HL-60 (cell line): ENCODE results near the gene LIX1L.

Experiments used
- DNase-seq, 2 experiments: peaks; one replicate each; pipeline ENCODE4 v3.0.0-alpha.2; 2010 to 2020; ENCODE audit warnings: low read depth in 1 of 2, low spot score in 1 of 2
- H3K27ac ChIP-seq: fragments of 250-450 bp; sonication (Bioruptor Pico); replicated peaks from 2 replicates; pipeline ENCODE4 v1.5.1; 2020; ENCODE audit warnings: mild to moderate bottlenecking, moderate library complexity
- H3K27me3 ChIP-seq: fragments of 250-450 bp; sonication (Bioruptor Pico); 2 replicates; pipeline ENCODE4 v1.5.1; 2021; ENCODE audit warnings: mild to moderate bottlenecking, moderate library complexity; ENCODE audit not compliant: insufficient read depth, poor library complexity, severe bottlenecking
- H3K4me3 ChIP-seq: replicated peaks from 2 replicates; pipeline ENCODE4 v1.5.1; 2011; ENCODE audit warnings: mild to moderate bottlenecking, control low read depth, low read length; ENCODE audit not compliant: insufficient read depth
- GABPA ChIP-seq: IDR thresholded peaks from 2 replicates; pipeline ENCODE4 v1.6.1; 2012; ENCODE audit warnings: low read depth
- POLR2AphosphoS5 ChIP-seq: IDR thresholded peaks from 2 replicates; pipeline ENCODE4 v1.6.1; 2012; ENCODE audit warnings: low read depth
- SPI1 ChIP-seq: IDR thresholded peaks from 2 replicates; pipeline ENCODE4 v1.6.1; 2012; ENCODE audit warnings: low read depth, mild to moderate bottlenecking, borderline replicate concordance
- TF ChIP-seq, protein P1 (sequence below): IDR thresholded peaks from 2 replicates; pipeline ENCODE4 v1.6.1; 2012; ENCODE audit warnings: low read depth; ENCODE audit not compliant: insufficient replicate concordance
- TF ChIP-seq, protein P2 (sequence below): IDR thresholded peaks from one replicate; pipeline ENCODE4 v1.5.1; 2011; ENCODE audit warnings: low read length, control low read depth, inconsistent platforms; ENCODE audit not compliant: insufficient read depth

Gene LIX1L

DNA sequence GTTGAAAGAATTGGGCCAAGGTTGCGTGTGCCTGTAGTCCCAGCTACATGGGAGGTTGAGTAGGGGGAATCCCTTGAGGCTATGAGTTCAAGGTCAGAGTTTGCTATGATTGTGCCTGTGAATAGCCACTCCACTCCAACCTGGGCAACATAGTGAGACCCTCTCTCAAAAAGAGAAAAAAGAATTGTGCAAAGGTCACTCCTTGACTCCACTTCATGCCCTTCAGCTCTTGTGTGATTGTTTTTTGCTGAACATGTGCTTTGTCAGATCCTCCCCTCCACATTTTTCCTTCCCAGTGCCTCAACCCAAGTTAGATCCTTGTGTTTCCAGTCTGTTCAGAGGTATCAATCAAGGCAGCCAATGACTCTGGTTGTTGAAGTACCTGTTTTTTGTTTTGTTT, 30.1 kb upstream of the LIX1L start:
- no peaks in the 10 kb centered on the region for H3K27me3 ChIP-seq
- no peak for DNase-seq
- H3K4me3 ChIP-seq: no peak overlapping the region
- no peak overlapping the region for H3K27ac ChIP-seq
- no peak for TF ChIP-seq GABPA
- TF ChIP-seq, protein P1, sequence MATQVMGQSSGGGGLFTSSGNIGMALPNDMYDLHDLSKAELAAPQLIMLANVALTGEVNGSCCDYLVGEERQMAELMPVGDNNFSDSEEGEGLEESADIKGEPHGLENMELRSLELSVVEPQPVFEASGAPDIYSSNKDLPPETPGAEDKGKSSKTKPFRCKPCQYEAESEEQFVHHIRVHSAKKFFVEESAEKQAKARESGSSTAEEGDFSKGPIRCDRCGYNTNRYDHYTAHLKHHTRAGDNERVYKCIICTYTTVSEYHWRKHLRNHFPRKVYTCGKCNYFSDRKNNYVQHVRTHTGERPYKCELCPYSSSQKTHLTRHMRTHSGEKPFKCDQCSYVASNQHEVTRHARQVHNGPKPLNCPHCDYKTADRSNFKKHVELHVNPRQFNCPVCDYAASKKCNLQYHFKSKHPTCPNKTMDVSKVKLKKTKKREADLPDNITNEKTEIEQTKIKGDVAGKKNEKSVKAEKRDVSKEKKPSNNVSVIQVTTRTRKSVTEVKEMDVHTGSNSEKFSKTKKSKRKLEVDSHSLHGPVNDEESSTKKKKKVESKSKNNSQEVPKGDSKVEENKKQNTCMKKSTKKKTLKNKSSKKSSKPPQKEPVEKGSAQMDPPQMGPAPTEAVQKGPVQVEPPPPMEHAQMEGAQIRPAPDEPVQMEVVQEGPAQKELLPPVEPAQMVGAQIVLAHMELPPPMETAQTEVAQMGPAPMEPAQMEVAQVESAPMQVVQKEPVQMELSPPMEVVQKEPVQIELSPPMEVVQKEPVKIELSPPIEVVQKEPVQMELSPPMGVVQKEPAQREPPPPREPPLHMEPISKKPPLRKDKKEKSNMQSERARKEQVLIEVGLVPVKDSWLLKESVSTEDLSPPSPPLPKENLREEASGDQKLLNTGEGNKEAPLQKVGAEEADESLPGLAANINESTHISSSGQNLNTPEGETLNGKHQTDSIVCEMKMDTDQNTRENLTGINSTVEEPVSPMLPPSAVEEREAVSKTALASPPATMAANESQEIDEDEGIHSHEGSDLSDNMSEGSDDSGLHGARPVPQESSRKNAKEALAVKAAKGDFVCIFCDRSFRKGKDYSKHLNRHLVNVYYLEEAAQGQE: no peak
- TF ChIP-seq POLR2AphosphoS5: no peak
- TF ChIP-seq SPI1: no peak
- TF ChIP-seq, protein P2, sequence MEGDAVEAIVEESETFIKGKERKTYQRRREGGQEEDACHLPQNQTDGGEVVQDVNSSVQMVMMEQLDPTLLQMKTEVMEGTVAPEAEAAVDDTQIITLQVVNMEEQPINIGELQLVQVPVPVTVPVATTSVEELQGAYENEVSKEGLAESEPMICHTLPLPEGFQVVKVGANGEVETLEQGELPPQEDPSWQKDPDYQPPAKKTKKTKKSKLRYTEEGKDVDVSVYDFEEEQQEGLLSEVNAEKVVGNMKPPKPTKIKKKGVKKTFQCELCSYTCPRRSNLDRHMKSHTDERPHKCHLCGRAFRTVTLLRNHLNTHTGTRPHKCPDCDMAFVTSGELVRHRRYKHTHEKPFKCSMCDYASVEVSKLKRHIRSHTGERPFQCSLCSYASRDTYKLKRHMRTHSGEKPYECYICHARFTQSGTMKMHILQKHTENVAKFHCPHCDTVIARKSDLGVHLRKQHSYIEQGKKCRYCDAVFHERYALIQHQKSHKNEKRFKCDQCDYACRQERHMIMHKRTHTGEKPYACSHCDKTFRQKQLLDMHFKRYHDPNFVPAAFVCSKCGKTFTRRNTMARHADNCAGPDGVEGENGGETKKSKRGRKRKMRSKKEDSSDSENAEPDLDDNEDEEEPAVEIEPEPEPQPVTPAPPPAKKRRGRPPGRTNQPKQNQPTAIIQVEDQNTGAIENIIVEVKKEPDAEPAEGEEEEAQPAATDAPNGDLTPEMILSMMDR: no peak

DNA sequence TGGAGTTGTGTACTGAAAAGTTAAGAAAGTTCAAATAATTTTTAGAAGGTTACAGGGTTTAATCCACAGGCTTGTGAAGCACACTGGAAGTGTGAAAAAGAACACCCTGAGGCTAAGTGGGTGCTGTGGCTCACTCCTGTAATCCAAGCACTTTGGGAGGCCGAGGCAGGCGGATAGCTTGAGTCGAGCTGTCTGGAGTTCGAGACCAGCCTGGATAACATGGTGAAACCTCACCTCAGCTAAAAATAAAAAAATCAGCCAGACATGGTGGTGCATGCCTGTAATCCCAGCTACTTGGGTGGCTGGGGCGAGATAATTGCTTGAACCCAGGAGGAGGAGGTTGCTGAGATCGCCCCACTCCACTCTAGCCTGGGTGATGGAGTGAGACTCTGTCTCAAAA, 28.7 kb upstream of the LIX1L start:
- H3K4me3 ChIP-seq: no peak overlapping the region
- no peaks in the 10 kb centered on the region for H3K27me3 ChIP-seq
- DNase-seq: no peak
- TF ChIP-seq SPI1 (no peak), GABPA (no peak), POLR2AphosphoS5 (no peak)
- TF ChIP-seq, protein P1: no peak
- TF ChIP-seq, protein P2: no peak
- H3K27ac ChIP-seq: peak overlapping the region; percentile 21; the same call in 1 of the 2 replicates

DNA sequence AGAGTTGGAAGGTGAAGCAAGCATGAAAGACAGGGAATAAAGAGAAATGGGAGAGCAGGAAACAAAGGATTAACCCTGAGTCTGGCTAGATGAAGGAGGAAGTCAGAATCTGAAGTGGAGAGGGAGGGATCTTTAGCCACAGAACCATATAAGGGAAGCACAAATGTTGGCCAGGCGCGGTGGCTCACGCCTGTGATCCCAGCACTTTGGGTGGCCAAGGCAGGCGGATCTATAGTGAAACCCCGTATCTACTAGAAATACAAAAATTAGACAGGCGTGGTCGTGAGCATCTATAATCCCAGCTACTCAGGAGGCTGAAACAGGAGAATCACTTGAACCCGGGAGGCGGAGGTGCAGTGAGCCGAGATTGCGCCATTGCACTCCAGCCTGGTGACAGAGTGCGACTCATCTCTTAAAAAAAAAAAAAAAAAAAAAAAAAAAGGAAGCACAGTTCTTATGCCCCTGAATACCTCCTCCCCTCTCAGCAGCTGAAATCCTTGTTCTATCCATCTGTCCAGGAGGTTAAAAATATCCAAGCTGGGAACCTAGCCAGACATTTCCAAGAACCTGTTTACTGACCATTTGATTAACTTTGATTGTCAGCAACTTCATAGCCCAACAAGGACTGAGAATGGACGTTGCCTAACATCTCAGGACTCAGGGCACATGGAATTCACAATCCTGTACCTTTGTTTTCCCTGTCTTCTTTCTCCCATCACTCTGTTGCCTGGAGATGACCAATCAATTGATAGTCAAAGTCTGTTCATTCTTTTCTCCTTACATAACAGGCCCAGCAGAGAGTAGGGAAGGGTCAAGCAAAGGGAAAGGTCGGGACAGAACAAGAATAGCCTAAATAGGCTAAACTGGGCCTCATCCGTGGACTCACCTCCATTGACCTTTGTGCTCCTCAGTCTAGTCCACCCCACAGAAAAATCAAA, 28.0 kb upstream of the LIX1L start:
- DNase-seq: peak in 1 of 2 experiments; percentile 84
- Histone ChIP-seq H3K27me3 (no peaks in the 10 kb centered on the region), H3K4me3 (peak overlapping the region; percentile 27), H3K27ac (peak overlapping the region; percentile 79)
- peak; percentile 53 for TF ChIP-seq POLR2AphosphoS5
- TF ChIP-seq GABPA: 0 out of 2 replicates have a peak, but pooled peaks have one; percentile 10
- TF ChIP-seq SPI1: peak; percentile 86
- TF ChIP-seq, protein P2: no peak
